Measurements from ENCODE around the gene DUSP2.

DNA sequence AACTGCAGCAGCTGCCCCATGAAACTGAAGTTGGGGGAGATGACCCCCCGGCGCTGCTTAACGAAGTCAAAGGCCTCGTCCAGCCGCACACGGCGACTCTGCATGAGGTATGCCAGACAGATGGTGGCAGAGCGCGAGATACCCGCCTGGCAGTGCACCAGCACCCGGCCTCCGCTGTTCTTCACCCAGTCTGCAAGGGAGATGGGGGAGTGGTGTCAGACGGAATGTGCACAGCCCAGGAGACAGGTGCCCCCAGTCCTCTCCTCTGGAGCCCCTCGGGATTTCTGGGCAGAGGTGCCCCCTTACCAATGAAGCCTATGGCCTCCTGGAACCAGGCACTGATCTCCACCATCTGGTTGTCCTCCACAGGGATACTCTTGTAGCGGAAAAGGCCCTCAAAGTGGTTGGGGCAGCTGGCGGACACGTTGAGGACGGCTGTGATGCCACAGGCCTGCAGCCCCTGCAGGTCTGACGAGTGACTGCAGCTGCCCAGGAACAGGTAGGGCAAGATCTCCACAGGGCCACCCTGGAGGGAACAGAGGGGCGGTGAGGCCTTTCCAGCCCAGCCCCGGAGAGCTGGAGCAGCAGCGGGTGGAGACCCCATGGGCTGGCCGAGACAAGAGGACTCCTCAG lies 1.3 kb downstream of the DUSP2 start:
- TF ChIP-seq, protein P1, sequence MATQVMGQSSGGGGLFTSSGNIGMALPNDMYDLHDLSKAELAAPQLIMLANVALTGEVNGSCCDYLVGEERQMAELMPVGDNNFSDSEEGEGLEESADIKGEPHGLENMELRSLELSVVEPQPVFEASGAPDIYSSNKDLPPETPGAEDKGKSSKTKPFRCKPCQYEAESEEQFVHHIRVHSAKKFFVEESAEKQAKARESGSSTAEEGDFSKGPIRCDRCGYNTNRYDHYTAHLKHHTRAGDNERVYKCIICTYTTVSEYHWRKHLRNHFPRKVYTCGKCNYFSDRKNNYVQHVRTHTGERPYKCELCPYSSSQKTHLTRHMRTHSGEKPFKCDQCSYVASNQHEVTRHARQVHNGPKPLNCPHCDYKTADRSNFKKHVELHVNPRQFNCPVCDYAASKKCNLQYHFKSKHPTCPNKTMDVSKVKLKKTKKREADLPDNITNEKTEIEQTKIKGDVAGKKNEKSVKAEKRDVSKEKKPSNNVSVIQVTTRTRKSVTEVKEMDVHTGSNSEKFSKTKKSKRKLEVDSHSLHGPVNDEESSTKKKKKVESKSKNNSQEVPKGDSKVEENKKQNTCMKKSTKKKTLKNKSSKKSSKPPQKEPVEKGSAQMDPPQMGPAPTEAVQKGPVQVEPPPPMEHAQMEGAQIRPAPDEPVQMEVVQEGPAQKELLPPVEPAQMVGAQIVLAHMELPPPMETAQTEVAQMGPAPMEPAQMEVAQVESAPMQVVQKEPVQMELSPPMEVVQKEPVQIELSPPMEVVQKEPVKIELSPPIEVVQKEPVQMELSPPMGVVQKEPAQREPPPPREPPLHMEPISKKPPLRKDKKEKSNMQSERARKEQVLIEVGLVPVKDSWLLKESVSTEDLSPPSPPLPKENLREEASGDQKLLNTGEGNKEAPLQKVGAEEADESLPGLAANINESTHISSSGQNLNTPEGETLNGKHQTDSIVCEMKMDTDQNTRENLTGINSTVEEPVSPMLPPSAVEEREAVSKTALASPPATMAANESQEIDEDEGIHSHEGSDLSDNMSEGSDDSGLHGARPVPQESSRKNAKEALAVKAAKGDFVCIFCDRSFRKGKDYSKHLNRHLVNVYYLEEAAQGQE (IDR thresholded peaks at IDR 0.05; ENCODE audit: insufficient read depth in 1 of 2, low read depth in 2 of 2, low read length in 1 of 2): no peak
- TF ChIP-seq, protein P2, sequence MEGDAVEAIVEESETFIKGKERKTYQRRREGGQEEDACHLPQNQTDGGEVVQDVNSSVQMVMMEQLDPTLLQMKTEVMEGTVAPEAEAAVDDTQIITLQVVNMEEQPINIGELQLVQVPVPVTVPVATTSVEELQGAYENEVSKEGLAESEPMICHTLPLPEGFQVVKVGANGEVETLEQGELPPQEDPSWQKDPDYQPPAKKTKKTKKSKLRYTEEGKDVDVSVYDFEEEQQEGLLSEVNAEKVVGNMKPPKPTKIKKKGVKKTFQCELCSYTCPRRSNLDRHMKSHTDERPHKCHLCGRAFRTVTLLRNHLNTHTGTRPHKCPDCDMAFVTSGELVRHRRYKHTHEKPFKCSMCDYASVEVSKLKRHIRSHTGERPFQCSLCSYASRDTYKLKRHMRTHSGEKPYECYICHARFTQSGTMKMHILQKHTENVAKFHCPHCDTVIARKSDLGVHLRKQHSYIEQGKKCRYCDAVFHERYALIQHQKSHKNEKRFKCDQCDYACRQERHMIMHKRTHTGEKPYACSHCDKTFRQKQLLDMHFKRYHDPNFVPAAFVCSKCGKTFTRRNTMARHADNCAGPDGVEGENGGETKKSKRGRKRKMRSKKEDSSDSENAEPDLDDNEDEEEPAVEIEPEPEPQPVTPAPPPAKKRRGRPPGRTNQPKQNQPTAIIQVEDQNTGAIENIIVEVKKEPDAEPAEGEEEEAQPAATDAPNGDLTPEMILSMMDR (IDR thresholded peaks at IDR 0.05): no peak
- TF ChIP-seq POLR2AphosphoS5 (IDR thresholded peaks at IDR 0.05; ENCODE audit: low read depth, low read length): no peak

Measured in Panc1 (cell line).